H9 (cell line): ENCODE results near the gene BEGAIN. TPM values are rescaled to one million over a fixed set of nuclear protein-coding genes. Genes with fewer than 3 reads are reported as not detected.

Experiments
- DNase-seq: peaks from one replicate; pipeline ENCODE4 v3.0.0-alpha.2; 2017
- H2AFZ ChIP-seq: one replicate; pipeline ENCODE4 v1.6.1; 2013; ENCODE audit warnings: mild to moderate bottlenecking, low read length, control low read depth, moderate library complexity
- H2AK5ac ChIP-seq: 2 replicates; pipeline ENCODE4 v1.6.1; 2013; ENCODE audit warnings: low read length, control low read depth, mixed read lengths; ENCODE audit not compliant: insufficient read length
- H2BK120ac ChIP-seq: one replicate; pipeline ENCODE4 v1.6.1; 2013; ENCODE audit warnings: low read depth, mild to moderate bottlenecking, low read length, control low read depth, inconsistent platforms; ENCODE audit not compliant: poor library complexity, severe bottlenecking
- H2BK12ac ChIP-seq: 2 replicates; pipeline ENCODE4 v1.6.1; 2013; ENCODE audit warnings: low read length, control low read depth, mixed read lengths, low read depth; ENCODE audit not compliant: insufficient read length
- H2BK15ac ChIP-seq: 2 replicates; pipeline ENCODE4 v1.6.1; 2013; ENCODE audit warnings: low read depth, low read length, control low read depth
- H2BK20ac ChIP-seq: one replicate; pipeline ENCODE4 v1.6.1; 2013; ENCODE audit warnings: low read depth, mild to moderate bottlenecking, low read length, control low read depth, inconsistent platforms; ENCODE audit not compliant: poor library complexity, severe bottlenecking
- H2BK5ac ChIP-seq: 2 replicates; pipeline ENCODE4 v1.6.1; 2013; ENCODE audit warnings: low read length, control low read depth, mixed read lengths; ENCODE audit not compliant: insufficient read length
- H3K14ac ChIP-seq: 2 replicates; pipeline ENCODE4 v1.6.1; 2013; ENCODE audit warnings: low read length, control low read depth; ENCODE audit not compliant: insufficient read depth
- H3K18ac ChIP-seq: 2 replicates; pipeline ENCODE4 v1.6.1; 2013; ENCODE audit warnings: low read depth, mild to moderate bottlenecking, mixed read lengths, low read length, control low read depth; ENCODE audit not compliant: insufficient read length
- H3K23ac ChIP-seq: 2 replicates; pipeline ENCODE4 v1.6.1; 2013; ENCODE audit warnings: low read length, control low read depth, mixed read lengths, low read depth; ENCODE audit not compliant: insufficient read length
- H3K23me2 ChIP-seq: 2 replicates; pipeline ENCODE4 v1.6.1; 2013; ENCODE audit warnings: low read depth, mild to moderate bottlenecking, mixed read lengths, low read length, control low read depth; ENCODE audit not compliant: insufficient read length, poor library complexity, severe bottlenecking
- H3K27ac ChIP-seq: 2 replicates; pipeline ENCODE4 v1.5.1; 2013; ENCODE audit warnings: low read length, control low read depth, mixed read lengths, low read depth; ENCODE audit not compliant: insufficient read length
- H3K27me3 ChIP-seq: 2 replicates; pipeline ENCODE4 v1.6.1; 2013; ENCODE audit warnings: low read length, control low read depth, inconsistent platforms; ENCODE audit not compliant: insufficient read depth
- H3K4ac ChIP-seq: 2 replicates; pipeline ENCODE4 v1.6.1; 2013; ENCODE audit warnings: low read depth, mild to moderate bottlenecking, control low read depth, inconsistent platforms, low read length, moderate library complexity
- H3K4me1 ChIP-seq: 2 replicates; pipeline ENCODE4 v1.6.1; 2013; ENCODE audit warnings: low read length, control low read depth, inconsistent platforms; ENCODE audit not compliant: insufficient read depth
- H3K4me2 ChIP-seq: 2 replicates; pipeline ENCODE4 v1.6.1; 2013; ENCODE audit warnings: low read length, control low read depth, mixed read lengths; ENCODE audit not compliant: insufficient read length, insufficient read depth
- H3K56ac ChIP-seq: 2 replicates; pipeline ENCODE4 v1.6.1; 2013; ENCODE audit warnings: low read depth, mild to moderate bottlenecking, mixed read lengths, low read length, control low read depth; ENCODE audit not compliant: insufficient read length
- H3K79me1 ChIP-seq: 2 replicates; pipeline ENCODE4 v1.6.1; 2013; ENCODE audit warnings: low read depth, mild to moderate bottlenecking, moderate library complexity, low read length, control low read depth, inconsistent platforms; ENCODE audit not compliant: insufficient read depth, poor library complexity, severe bottlenecking
- H3K79me2 ChIP-seq: 2 replicates; pipeline ENCODE4 v1.6.1; 2013; ENCODE audit warnings: low read length, control low read depth, inconsistent platforms; ENCODE audit not compliant: insufficient read depth
- H3K9ac ChIP-seq: 2 replicates; pipeline ENCODE4 v1.6.1; 2013; ENCODE audit warnings: low read length, control low read depth, mixed read lengths; ENCODE audit not compliant: insufficient read length; ENCODE audit errors: extremely low read depth
- H3K9me3 ChIP-seq: one replicate; pipeline ENCODE4 v1.6.1; 2013; ENCODE audit warnings: low read depth, low read length, inconsistent platforms; ENCODE audit not compliant: control insufficient read depth
- H3T11ph ChIP-seq: one replicate; pipeline ENCODE4 v1.6.1; 2013; ENCODE audit warnings: mild to moderate bottlenecking, low read length, control low read depth, inconsistent platforms
- H4K20me1 ChIP-seq: one replicate; pipeline ENCODE4 v1.6.1; 2013; ENCODE audit not compliant: control insufficient read depth, insufficient read length, insufficient read depth
- H4K5ac ChIP-seq: 2 replicates; pipeline ENCODE4 v1.6.1; 2013; ENCODE audit warnings: low read depth, mild to moderate bottlenecking, mixed read lengths, low read length, control low read depth; ENCODE audit not compliant: insufficient read length
- H4K8ac ChIP-seq: replicated peaks from 2 replicates; pipeline ENCODE4 v1.6.1; 2013; ENCODE audit warnings: low read length, control low read depth, mixed read lengths, low read depth; ENCODE audit not compliant: insufficient read length
- H4K91ac ChIP-seq: 2 replicates; pipeline ENCODE4 v1.6.1; 2013; ENCODE audit warnings: low read depth, mild to moderate bottlenecking, moderate library complexity, mixed read lengths, low read length, control low read depth; ENCODE audit not compliant: insufficient read length
- H3K27ac Mint-ChIP-seq, 3 experiments: 2 replicates in 2 of 3; 3 replicates in 1 of 3; pipeline ENCODE4 v1.8.0; 2020 to 2021; ENCODE audit warnings: mixed read lengths in 3 of 3, mild to moderate bottlenecking in 1 of 3, moderate library complexity in 1 of 3
- H3K27me3 Mint-ChIP-seq: 2 replicates; pipeline ENCODE4 v1.8.0; 2021; ENCODE audit warnings: low read depth, mild to moderate bottlenecking, moderate library complexity, mixed read lengths
- H3K36me3 Mint-ChIP-seq, 3 experiments: 2 replicates in 2 of 3; 3 replicates in 1 of 3; pipeline ENCODE4 v1.8.0; 2020 to 2021; ENCODE audit warnings: low read depth in 3 of 3, mixed read lengths in 3 of 3; ENCODE audit not compliant: insufficient read depth in 1 of 3
- H3K4me1 Mint-ChIP-seq, 2 experiments: 2 replicates each; pipeline ENCODE4 v1.8.0; 2020; ENCODE audit warnings: mixed read lengths in 2 of 2
- H3K4me3 Mint-ChIP-seq, 2 experiments: 2 replicates in 1 of 2; 3 replicates in 1 of 2; pipeline ENCODE4 v1.8.0; 2020 to 2021; ENCODE audit warnings: mild to moderate bottlenecking in 2 of 2, mixed read lengths in 2 of 2, moderate library complexity in 1 of 2
- H3K9me3 Mint-ChIP-seq, 2 experiments: 2 replicates in 1 of 2; 3 replicates in 1 of 2; pipeline ENCODE4 v1.8.0; 2020; ENCODE audit warnings: mild to moderate bottlenecking in 2 of 2, mixed read lengths in 2 of 2, moderate library complexity in 1 of 2
- CTCF ChIP-seq: fragments of 200-600 bp; sonication (generic); conservative IDR thresholded peaks from 3 replicates; pipeline ENCODE4 v1.8.0; 2021; ENCODE audit warnings: antibody characterized with exemption, mild to moderate bottlenecking
- WGBS: extraction: QIAGEN DNeasy Blood & Tissue Kit; methylation state at CpG from one replicate; pipeline ENCODE4 v1.1.7; 2013; ENCODE audit warnings: missing lambda C conversion rate, low lambda C conversion rate, mixed read lengths; ENCODE audit not compliant: insufficient read length; ENCODE audit errors: extremely low coverage; 5-methylcytosine and 5-hydroxymethylcytosine counted together
- total RNA-seq: library from RNA; stranded (reverse); gene quantifications from 2 replicates; pipeline ENCODE4 v1.2.1, GENCODE V29; 2021

The BEGAIN gene
- total RNA-seq, 1 experiment from 2014 or later = 2.6 TPM

- H3K79me1 ChIP-seq = no peaks in the 10 kb centered on the region
- no peak for TF ChIP-seq CTCF
- H2BK120ac ChIP-seq = no peak overlapping the region
- no peak overlapping the region for H2AFZ ChIP-seq
- H4K8ac ChIP-seq = no peak overlapping the region
- H3K27ac ChIP-seq = no peak overlapping the region
- no peak overlapping the region for H3K23ac ChIP-seq
- no peak overlapping the region for H3K9ac ChIP-seq
- peaks cover 3% of the 10 kb centered on the region for H3K23me2 ChIP-seq
- H3K4me1 ChIP-seq = no peaks in the 10 kb centered on the region
- Mint-ChIP-seq H3K27me3 (peaks cover 48% of the 10 kb centered on the region), H3K4me1 (peaks cover 0 to 2% of the 10 kb centered on the region in 2 experiments; a peak in 2 of 4 replicates), H3K9me3 (no peaks in the 10 kb centered on the region), H3K36me3 (no peaks in the 10 kb centered on the region), H3K4me3 (0 out of 5 replicates have a peak overlapping the region, but pooled peaks of 1 of the 2 experiments have one; percentile 26), H3K27ac (no peak overlapping the region)
- no peak overlapping the region for H2AK5ac ChIP-seq
- no peak overlapping the region for H3K4me2 ChIP-seq
- H3K27me3 ChIP-seq = no peaks in the 10 kb centered on the region; the same call in 1 of the 2 replicates
- no peak overlapping the region for H3K56ac ChIP-seq
- H2BK20ac ChIP-seq = no peak overlapping the region
- H2BK5ac ChIP-seq = no peak overlapping the region
- H3T11ph ChIP-seq = no peak overlapping the region
- H2BK12ac ChIP-seq = no peak overlapping the region
- H3K79me2 ChIP-seq = no peaks in the 10 kb centered on the region
- no peaks in the 10 kb centered on the region for H3K9me3 ChIP-seq
- no peaks in the 10 kb centered on the region for H4K20me1 ChIP-seq
- H4K91ac ChIP-seq = no peak overlapping the region
- H3K18ac ChIP-seq = no peak overlapping the region
- WGBS = no CpG with 5 or more reads among the region's 28 CpGs
- DNase-seq = no peak
- no peak overlapping the region for H2BK15ac ChIP-seq
- no peak overlapping the region for H4K5ac ChIP-seq
- no peak overlapping the region for H3K4ac ChIP-seq
- no peak overlapping the region; the same call in 1 of the 2 replicates for H3K14ac ChIP-seq
These were observed 5.7 kb downstream of the BEGAIN start for GRCh38 chr14:100581228-100582145.
